Epithelial cell of proximal tubule (primary cell): ENCODE data around the gene ADAMTSL1. TPM values are rescaled to one million over a fixed set of nuclear protein-coding genes. Genes with fewer than 3 reads are reported as not detected.

Experiments
- DNase-seq: peaks from one replicate; pipeline ENCODE4 v3.0.0-alpha.2; 2011; ENCODE audit warnings: low read depth
- H3K4me3 ChIP-seq: 2 replicates; pipeline ENCODE4 v1.5.1; 2011; ENCODE audit warnings: low read depth, mild to moderate bottlenecking, low read length
- total RNA-seq: library from RNA; depleted of rRNA; stranded (reverse); fragments of >200 nt; gene quantifications from 2 replicates; pipeline ENCODE4 v1.2.3, GENCODE V29; 2015
- TF ChIP-seq, protein P1 (sequence below): conservative IDR thresholded peaks from 2 replicates; pipeline ENCODE4 v1.5.1; 2012; ENCODE audit warnings: low read depth, mild to moderate bottlenecking, low read length

The ADAMTSL1 gene
- total RNA-seq, 1 donor from 2014 or later = 2.8 TPM

DNA sequence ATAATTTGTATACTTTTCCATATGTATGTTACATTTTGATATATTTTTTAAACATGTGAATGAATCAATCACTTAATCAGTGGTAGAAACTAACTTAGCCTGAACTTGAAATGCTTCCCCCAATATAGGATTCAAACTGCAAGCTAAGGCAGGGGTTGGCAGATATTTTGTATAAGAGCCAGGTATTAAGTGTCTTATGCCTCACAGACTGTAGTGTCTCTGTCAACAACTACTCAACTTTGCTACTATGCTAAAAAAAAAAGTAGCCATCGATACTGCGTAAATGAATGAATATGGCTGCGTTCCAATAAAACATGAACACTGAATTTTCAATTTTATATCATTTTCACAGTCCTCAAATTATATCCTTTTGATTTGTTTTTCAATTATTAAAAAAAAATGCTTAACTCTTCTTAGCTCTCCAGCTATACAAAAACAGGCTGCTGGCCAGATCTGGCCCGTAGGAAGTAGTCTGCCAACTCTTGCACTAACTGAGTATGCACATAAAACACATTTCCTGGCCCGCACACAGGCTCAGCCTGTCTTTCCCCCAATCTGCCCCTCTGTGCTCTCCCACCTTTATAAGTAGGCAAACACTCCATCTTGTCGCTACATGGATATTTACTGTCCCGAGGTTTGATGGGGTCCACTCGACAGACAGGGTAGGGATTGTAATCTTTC, 467.2 kb downstream of the ADAMTSL1 start:
- H3K4me3 ChIP-seq = no peak overlapping the region
- DNase-seq = no peak
- TF ChIP-seq, protein P1, sequence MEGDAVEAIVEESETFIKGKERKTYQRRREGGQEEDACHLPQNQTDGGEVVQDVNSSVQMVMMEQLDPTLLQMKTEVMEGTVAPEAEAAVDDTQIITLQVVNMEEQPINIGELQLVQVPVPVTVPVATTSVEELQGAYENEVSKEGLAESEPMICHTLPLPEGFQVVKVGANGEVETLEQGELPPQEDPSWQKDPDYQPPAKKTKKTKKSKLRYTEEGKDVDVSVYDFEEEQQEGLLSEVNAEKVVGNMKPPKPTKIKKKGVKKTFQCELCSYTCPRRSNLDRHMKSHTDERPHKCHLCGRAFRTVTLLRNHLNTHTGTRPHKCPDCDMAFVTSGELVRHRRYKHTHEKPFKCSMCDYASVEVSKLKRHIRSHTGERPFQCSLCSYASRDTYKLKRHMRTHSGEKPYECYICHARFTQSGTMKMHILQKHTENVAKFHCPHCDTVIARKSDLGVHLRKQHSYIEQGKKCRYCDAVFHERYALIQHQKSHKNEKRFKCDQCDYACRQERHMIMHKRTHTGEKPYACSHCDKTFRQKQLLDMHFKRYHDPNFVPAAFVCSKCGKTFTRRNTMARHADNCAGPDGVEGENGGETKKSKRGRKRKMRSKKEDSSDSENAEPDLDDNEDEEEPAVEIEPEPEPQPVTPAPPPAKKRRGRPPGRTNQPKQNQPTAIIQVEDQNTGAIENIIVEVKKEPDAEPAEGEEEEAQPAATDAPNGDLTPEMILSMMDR = no peak

DNA sequence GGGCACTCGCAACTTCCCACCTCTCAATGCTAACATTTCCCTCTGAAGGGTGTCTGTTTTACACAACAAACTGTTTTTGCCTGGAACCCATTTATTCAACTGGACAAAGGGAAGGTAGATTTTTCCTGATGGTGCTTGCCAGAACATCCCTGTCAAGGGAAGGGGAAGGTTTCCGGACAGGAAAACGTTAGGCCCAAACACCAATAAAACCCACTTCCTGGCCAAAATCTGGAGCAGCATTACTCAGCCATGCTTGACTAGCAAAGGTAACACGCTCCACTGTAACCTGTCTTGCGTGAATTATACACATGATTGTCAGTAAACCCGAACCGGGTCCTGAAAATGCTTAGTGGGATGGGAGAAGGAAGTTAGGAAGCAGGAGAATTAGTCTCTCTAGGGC, 468.8 kb downstream of the ADAMTSL1 start:
- TF ChIP-seq, protein P1 = no peak
- no peak overlapping the region for H3K4me3 ChIP-seq
- no peak for DNase-seq

DNA sequence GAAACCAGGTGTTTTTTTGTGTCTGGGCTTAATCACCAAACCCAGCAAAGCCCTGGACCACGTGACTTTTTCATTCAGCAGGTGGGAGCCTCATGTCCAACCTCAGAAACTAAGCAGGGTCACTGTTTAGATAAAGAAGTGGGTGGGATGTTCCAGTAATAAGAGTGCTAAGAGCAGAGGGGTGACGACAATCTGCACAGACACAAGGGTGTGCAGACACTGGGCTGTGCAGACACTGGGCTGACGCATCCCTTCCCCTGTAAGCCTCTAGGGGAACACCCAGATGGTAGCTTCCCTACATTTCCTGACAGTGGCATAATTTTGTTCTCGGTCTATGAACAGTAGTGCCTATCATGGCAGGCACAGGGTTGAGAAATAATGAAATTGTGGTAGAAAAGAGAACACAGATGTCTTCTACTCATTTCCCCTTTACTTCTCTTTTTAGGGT, 474.0 kb downstream of the ADAMTSL1 start:
- no peak overlapping the region for H3K4me3 ChIP-seq
- DNase-seq = no peak
- TF ChIP-seq, protein P1 = no peak

DNA sequence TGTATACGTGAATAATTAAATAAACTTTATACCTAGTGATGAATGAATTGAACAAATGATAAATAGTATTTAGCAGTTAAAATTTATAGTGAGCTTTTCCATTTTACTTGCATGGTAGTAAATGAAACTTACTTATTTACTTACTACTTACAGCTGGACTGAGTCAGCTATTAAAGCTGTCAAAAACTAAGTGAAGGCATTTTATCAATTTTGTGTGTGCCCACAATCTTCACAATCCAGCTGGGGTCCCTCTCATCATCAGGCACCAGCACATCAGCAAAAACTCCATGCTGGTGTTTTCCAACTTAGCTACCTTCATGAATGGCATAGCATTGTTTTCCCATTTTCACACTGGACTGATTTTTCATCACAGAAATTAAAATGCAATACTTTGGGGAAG, 478.0 kb downstream of the ADAMTSL1 start:
- TF ChIP-seq, protein P1 = no peak
- no peak overlapping the region for H3K4me3 ChIP-seq
- DNase-seq = no peak

DNA sequence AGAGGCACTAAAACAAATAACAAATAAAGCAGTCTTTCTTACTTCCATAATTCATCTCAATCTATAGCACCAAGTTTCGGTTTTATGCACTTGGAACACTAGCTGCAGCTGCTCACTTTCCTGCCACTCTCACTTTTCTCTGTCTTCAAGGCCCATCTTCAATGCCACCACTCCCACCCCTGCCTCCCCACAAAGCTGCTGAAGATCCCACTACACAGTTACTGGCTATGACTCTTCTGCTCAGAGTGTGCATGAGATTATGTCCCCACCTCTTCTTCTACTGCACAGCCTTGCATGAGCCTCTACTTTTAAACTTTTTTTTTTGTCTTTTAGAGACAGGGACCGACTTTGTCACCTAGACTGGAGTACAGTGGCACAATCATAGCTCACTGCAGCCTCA, 481.7 kb downstream of the ADAMTSL1 start:
- TF ChIP-seq, protein P1 = no peak
- no peak for DNase-seq
- no peak overlapping the region for H3K4me3 ChIP-seq
